OCI-LY1 (cell line): ENCODE measurements around the gene TMEM208.

Experiments
- H2AFZ ChIP-seq: fragments of 200-600 bp; sonication (generic), shearing (Covaris generic); 2 replicates; pipeline ENCODE4 v1.6.0; 2014; ENCODE audit warnings: antibody characterized with exemption, mild to moderate bottlenecking, low read length
- H3F3A ChIP-seq: fragments of 200-600 bp; sonication (generic), shearing (Covaris generic); 2 replicates; pipeline ENCODE4 v1.6.0; 2014; ENCODE audit warnings: mild to moderate bottlenecking, antibody characterized with exemption, low read length, moderate library complexity; ENCODE audit not compliant: insufficient read depth
- H3K27ac ChIP-seq: fragments of 200-600 bp; sonication (generic); 2 replicates; pipeline ENCODE4 v1.5.1; 2014; ENCODE audit warnings: low read length, mixed run types, mild to moderate bottlenecking, low read depth; ENCODE audit not compliant: poor library complexity, severe bottlenecking
- H3K27me3 ChIP-seq: fragments of 200-600 bp; sonication (generic); 2 replicates; pipeline ENCODE4 v1.6.0; 2014; ENCODE audit warnings: antibody characterized with exemption, mild to moderate bottlenecking, low read length, moderate library complexity; ENCODE audit not compliant: insufficient read depth
- H3K36me3 ChIP-seq: fragments of 200-600 bp; sonication (generic); 2 replicates; pipeline ENCODE4 v1.6.1; 2014; ENCODE audit warnings: mild to moderate bottlenecking, antibody characterized with exemption, low read length, moderate library complexity, mixed read lengths; ENCODE audit not compliant: insufficient read depth
- H3K4me1 ChIP-seq: fragments of 200-600 bp; sonication (generic); 2 replicates; pipeline ENCODE4 v1.5.1; 2014; ENCODE audit warnings: mild to moderate bottlenecking, low read length, moderate library complexity; ENCODE audit not compliant: insufficient read depth, severe bottlenecking
- H3K4me2 ChIP-seq: fragments of 200-600 bp; sonication (generic), shearing (Covaris generic); 2 replicates; pipeline ENCODE4 v1.6.1; 2014; ENCODE audit warnings: low read length
- H3K4me3 ChIP-seq: fragments of 200-600 bp; sonication (generic); 2 replicates; pipeline ENCODE4 v1.5.1; 2014; ENCODE audit warnings: low read length, low read depth, mild to moderate bottlenecking, mixed read lengths; ENCODE audit not compliant: poor library complexity, severe bottlenecking
- H3K79me2 ChIP-seq: fragments of 200-600 bp; shearing (Covaris generic); 2 replicates; pipeline ENCODE4 v1.6.1; 2016; ENCODE audit warnings: mixed run types, low read length, mixed read lengths; ENCODE audit not compliant: insufficient read depth
- H3K9ac ChIP-seq: fragments of 200-600 bp; sonication (generic), shearing (Covaris generic); 2 replicates; pipeline ENCODE4 v1.6.1; 2014; ENCODE audit warnings: mild to moderate bottlenecking, low read length, mixed read lengths
- H3K9me2 ChIP-seq: fragments of 200-600 bp; sonication (generic), shearing (Covaris generic); 2 replicates; pipeline ENCODE4 v1.6.1; 2014; ENCODE audit warnings: low read depth, mild to moderate bottlenecking, low read length, mixed read lengths
- H3K9me3 ChIP-seq: fragments of 200-600 bp; shearing (Covaris generic); 2 replicates; pipeline ENCODE4 v1.6.1; 2014; ENCODE audit warnings: low read length, mixed read lengths
- H4K20me1 ChIP-seq: fragments of 200-600 bp; sonication (generic), shearing (Covaris generic); 2 replicates; pipeline ENCODE4 v1.6.0; 2016; ENCODE audit warnings: mild to moderate bottlenecking, low read length; ENCODE audit not compliant: insufficient read depth
- EZH2 ChIP-seq: fragments of 200-600 bp; sonication (generic), shearing (Covaris generic); IDR thresholded peaks from 2 replicates; pipeline ENCODE4 v1.8.0; 2017; ENCODE audit warnings: borderline replicate concordance, mixed run types, mild to moderate bottlenecking, antibody characterized with exemption, low read length, moderate library complexity, mixed read lengths
- TF ChIP-seq, protein P1 (sequence below): fragments of 200-600 bp; sonication (generic), shearing (Covaris generic); IDR thresholded peaks from 2 replicates; pipeline ENCODE4 v1.5.1; 2017; ENCODE audit warnings: mild to moderate bottlenecking, antibody characterized with exemption, low read length, moderate library complexity, mixed read lengths

The TMEM208 gene

DNA sequence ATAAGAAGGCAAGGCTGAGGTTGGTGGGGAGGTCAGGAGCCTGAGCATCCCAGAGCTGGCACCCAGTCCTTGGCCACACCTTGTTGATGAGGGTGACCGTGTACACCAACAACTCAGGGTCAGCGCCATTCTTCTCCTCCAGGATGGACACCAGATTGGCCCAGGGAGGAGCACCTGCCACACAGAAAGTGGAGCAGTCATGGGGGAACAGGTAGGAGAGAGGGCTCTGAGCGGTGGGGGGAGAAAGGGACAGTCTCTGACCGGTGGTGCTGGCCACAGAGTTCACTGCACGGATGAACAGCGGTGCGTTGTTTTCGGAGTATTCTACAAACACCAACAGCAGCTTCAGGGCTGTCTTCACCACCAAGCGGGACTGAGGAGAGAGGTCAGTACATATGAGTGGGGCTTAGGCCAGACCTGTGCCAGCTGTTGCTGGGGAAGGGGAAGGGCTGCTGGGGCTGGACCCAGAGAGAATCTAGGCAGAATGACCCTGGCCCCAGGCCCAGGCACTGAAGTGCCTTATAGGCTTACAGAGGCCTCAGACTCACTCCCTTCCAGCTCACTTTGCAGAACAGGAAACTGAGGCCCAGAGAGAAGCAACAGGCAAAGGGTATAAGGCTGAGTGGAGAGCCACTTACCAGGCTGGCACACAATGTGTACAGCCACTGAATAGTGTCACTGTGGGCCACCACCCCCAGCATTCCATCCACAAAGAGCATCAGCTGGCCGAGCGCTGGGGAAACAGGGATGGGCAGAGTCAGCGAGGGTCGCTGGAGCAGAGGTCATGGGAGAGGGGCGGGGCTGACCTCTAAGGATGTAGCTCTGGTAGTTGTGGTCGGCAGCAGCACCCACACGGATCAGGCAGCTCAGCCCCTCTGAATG lies 10.7 kb downstream of the TMEM208 start:
- no peaks in the 10 kb centered on the region for H4K20me1 ChIP-seq
- H3K9ac ChIP-seq: no peak overlapping the region
- H3K9me3 ChIP-seq: no peaks in the 10 kb centered on the region
- H3K27me3 ChIP-seq: no peaks in the 10 kb centered on the region
- no peak overlapping the region for H2AFZ ChIP-seq
- no peaks in the 10 kb centered on the region for H3K9me2 ChIP-seq
- no peak overlapping the region for H3K27ac ChIP-seq
- no peak overlapping the region for H3K4me2 ChIP-seq
- no peaks in the 10 kb centered on the region for H3F3A ChIP-seq
- H3K79me2 ChIP-seq: no peaks in the 10 kb centered on the region
- TF ChIP-seq, protein P1, sequence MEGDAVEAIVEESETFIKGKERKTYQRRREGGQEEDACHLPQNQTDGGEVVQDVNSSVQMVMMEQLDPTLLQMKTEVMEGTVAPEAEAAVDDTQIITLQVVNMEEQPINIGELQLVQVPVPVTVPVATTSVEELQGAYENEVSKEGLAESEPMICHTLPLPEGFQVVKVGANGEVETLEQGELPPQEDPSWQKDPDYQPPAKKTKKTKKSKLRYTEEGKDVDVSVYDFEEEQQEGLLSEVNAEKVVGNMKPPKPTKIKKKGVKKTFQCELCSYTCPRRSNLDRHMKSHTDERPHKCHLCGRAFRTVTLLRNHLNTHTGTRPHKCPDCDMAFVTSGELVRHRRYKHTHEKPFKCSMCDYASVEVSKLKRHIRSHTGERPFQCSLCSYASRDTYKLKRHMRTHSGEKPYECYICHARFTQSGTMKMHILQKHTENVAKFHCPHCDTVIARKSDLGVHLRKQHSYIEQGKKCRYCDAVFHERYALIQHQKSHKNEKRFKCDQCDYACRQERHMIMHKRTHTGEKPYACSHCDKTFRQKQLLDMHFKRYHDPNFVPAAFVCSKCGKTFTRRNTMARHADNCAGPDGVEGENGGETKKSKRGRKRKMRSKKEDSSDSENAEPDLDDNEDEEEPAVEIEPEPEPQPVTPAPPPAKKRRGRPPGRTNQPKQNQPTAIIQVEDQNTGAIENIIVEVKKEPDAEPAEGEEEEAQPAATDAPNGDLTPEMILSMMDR: no peak
- TF ChIP-seq EZH2: no peak
- H3K4me1 ChIP-seq: no peaks in the 10 kb centered on the region
- H3K36me3 ChIP-seq: peaks cover 4% of the 10 kb centered on the region; the same call in 1 of the 2 replicates
- no peak overlapping the region for H3K4me3 ChIP-seq

DNA sequence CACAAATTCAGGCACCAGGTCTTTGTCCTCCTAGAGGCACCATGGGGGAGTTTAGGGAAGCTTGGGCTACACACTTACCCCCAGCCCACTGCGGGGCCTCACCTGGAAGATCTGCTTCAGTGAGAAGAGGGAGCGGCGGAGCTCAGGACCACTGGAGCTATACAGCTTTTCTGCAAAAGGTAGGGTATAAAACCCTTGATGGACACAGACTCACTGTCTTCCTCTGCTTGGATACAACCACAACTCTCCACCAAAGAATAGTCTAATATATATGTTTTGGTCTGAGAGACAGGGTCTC lies 11.3 kb downstream of the TMEM208 start:
- H3K36me3 ChIP-seq: peaks cover 4% of the 10 kb centered on the region; the same call in 1 of the 2 replicates
- no peak overlapping the region for H3K4me3 ChIP-seq
- no peaks in the 10 kb centered on the region for H3F3A ChIP-seq
- H3K27me3 ChIP-seq: no peaks in the 10 kb centered on the region
- no peak overlapping the region for H3K27ac ChIP-seq
- no peaks in the 10 kb centered on the region for H3K79me2 ChIP-seq
- H2AFZ ChIP-seq: no peak overlapping the region
- H3K9me2 ChIP-seq: no peaks in the 10 kb centered on the region
- TF ChIP-seq EZH2: no peak
- TF ChIP-seq, protein P1: no peak
- no peak overlapping the region for H3K4me2 ChIP-seq
- no peaks in the 10 kb centered on the region for H3K9me3 ChIP-seq
- no peaks in the 10 kb centered on the region for H3K4me1 ChIP-seq
- no peaks in the 10 kb centered on the region for H4K20me1 ChIP-seq
- H3K9ac ChIP-seq: no peak overlapping the region

DNA sequence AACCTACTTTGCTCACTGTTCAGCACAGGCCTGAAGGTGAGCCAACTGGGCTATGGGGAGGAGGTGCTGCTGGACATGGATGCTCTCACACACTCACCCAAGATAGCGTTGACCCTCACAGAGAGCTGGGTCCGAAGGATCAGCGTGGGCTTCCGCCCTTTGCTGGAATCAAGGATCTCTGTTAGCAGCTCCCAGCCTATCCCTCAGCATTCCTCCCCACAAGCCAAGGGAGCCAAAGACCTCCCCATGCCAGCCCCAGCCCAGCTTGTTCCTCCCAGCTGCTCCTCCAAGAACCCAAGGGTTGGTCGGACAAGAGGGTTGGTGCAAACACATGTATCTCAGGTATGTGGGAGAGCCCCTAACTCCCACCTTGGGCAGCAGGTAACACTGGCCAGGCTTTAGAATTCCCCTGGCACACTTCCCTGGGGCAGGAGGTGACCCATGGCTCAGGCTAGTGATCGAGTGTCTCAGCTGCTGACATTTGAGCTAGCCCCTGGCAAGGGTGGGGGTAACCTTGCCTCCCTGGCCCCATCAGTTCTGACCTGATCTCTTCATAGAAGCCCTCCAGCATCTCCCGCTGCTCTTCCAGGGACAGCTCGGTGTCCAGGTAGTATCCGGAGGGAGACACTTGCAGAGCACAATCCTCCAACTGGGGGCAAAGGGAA lies 12.0 kb downstream of the TMEM208 start:
- no peak for TF ChIP-seq EZH2
- TF ChIP-seq, protein P1: no peak
- Histone ChIP-seq H3K79me2 (no peaks in the 10 kb centered on the region), H3F3A (no peaks in the 10 kb centered on the region), H3K27ac (no peak overlapping the region), H3K36me3 (peaks cover 4% of the 10 kb centered on the region; the same call in 1 of the 2 replicates), H3K4me2 (no peak overlapping the region), H3K27me3 (no peaks in the 10 kb centered on the region), H4K20me1 (no peaks in the 10 kb centered on the region), H3K9me2 (no peaks in the 10 kb centered on the region), H3K9ac (no peak overlapping the region), H3K4me1 (no peaks in the 10 kb centered on the region), H3K9me3 (no peaks in the 10 kb centered on the region), H3K4me3 (no peak overlapping the region), H2AFZ (no peak overlapping the region)
